ACC112 (cell line): ENCODE data around the gene ST8SIA1.
"Not testable (repeated sequence)": the region's sequence is repeated elsewhere in the genome, so short reads cannot be mapped to it uniquely, and the experiment has no call there.

Experiments used
- H2AFZ ChIP-seq: fragments of 200-600 bp; sonication (generic); one replicate; pipeline ENCODE4 v1.6.0; 2017; ENCODE audit warnings: antibody characterized with exemption, low read length; ENCODE audit not compliant: unreplicated experiment
- H3K27ac ChIP-seq: fragments of 200-600 bp; sonication (generic); 2 replicates; pipeline ENCODE4 v1.5.1; 2014; ENCODE audit warnings: low read depth, mild to moderate bottlenecking, antibody characterized with exemption, low read length, moderate library complexity
- H3K27me3 ChIP-seq: fragments of 200-600 bp; sonication (generic); 2 replicates; pipeline ENCODE4 v1.6.1; 2014; ENCODE audit warnings: mild to moderate bottlenecking, antibody characterized with exemption, low read length, moderate library complexity, mixed read lengths; ENCODE audit not compliant: insufficient read depth
- H3K36me3 ChIP-seq: fragments of 200-600 bp; sonication (generic); 2 replicates; pipeline ENCODE4 v1.6.1; 2016; ENCODE audit warnings: mild to moderate bottlenecking, antibody characterized with exemption, low read length, moderate library complexity, mixed read lengths; ENCODE audit not compliant: insufficient read depth
- H3K4me1 ChIP-seq: fragments of 200-600 bp; sonication (generic); one replicate; pipeline ENCODE4 v1.6.1; 2016; ENCODE audit warnings: low read length, mixed read lengths; ENCODE audit not compliant: insufficient read depth, unreplicated experiment, control insufficient read depth
- H3K4me3 ChIP-seq: fragments of 200-600 bp; sonication (generic); 2 replicates; pipeline ENCODE4 v1.5.1; 2014; ENCODE audit warnings: mild to moderate bottlenecking, low read depth, low read length
- H3K79me2 ChIP-seq: fragments of 200-600 bp; sonication (generic); one replicate; pipeline ENCODE4 v1.6.0; 2016; ENCODE audit warnings: low read length; ENCODE audit not compliant: control insufficient read depth, unreplicated experiment, insufficient read depth

Gene ST8SIA1

DNA sequence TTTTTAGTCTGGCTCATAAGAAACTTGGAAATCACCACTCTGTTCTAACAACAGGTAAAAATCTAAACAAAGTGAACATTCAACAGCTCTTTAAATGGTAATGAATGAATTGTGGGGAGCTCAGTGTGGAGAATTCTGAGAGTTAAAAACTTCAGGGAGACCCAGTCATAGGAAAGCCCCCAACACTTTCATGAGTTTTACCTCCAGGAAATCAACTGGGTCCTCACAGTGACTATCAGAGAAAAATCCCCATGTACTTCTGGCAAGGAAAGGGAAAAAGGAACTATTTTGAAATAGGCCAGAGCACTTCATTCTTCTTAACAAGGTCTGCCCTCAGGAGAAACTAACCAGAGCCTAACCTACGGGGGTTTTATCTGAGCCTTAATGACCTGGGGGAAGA lies 153.8 kb downstream of the ST8SIA1 start:
- Histone ChIP-seq H3K27me3 (no peaks in the 10 kb centered on the region), H3K4me3 (no peak overlapping the region), H3K27ac (no peak overlapping the region), H3K4me1 (no peaks in the 10 kb centered on the region), H3K79me2 (no peaks in the 10 kb centered on the region), H3K36me3 (no peaks in the 10 kb centered on the region), H2AFZ (no peak overlapping the region)

DNA sequence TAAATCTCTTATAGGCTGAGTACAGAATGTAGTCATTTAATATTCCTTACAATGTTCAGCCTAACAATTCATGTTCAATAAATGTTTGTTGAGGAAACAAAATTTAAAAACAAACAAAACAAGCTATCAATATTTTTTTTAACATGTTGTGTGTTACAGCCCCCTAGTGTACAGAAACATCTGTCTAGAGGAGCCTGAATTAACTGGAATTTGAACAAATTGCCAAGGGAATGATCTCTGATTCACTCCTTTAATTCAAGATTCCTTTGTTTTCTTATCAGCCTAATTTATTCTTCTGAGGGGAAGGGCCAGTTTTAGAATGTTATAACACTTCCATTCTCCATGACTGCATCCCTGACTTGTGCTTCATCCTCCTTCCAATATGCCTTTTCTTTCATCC lies 161.3 kb downstream of the ST8SIA1 start:
- Histone ChIP-seq H3K4me1 (no peaks in the 10 kb centered on the region), H3K79me2 (no peaks in the 10 kb centered on the region), H3K36me3 (no peaks in the 10 kb centered on the region), H3K27me3 (no peaks in the 10 kb centered on the region), H3K27ac (no peak overlapping the region), H2AFZ (no peak overlapping the region), H3K4me3 (no peak overlapping the region)

DNA sequence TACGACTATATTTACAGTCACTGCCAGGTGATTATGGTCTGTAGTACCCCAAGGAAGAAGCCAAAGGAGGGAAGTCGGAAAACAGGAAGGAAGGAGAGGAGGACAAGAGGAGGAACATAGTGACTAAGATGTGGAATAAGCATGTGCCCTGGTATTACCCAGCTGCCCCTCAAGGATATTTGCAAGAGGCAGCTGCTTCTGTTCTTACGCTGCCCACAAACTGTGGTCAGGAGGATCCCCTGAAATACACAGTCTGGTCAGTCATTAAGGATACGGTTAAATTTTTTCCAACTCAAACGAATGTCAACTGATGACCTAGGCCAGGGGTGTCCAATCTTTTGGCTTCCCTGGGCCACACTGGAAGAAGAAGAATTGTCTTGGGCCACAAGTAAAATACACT lies 162.0 kb downstream of the ST8SIA1 start:
- Histone ChIP-seq H3K4me1 (no peaks in the 10 kb centered on the region), H2AFZ (no peak overlapping the region), H3K36me3 (no peaks in the 10 kb centered on the region), H3K4me3 (no peak overlapping the region), H3K79me2 (no peaks in the 10 kb centered on the region), H3K27ac (no peak overlapping the region), H3K27me3 (no peaks in the 10 kb centered on the region)

- Histone ChIP-seq H3K4me1 (no peaks in the 10 kb centered on the region), H2AFZ (no peak overlapping the region), H3K27ac (no peak overlapping the region)
Observed at GRCh38 chr12:22169376-22169775, 165.1 kb downstream of the ST8SIA1 start.

DNA sequence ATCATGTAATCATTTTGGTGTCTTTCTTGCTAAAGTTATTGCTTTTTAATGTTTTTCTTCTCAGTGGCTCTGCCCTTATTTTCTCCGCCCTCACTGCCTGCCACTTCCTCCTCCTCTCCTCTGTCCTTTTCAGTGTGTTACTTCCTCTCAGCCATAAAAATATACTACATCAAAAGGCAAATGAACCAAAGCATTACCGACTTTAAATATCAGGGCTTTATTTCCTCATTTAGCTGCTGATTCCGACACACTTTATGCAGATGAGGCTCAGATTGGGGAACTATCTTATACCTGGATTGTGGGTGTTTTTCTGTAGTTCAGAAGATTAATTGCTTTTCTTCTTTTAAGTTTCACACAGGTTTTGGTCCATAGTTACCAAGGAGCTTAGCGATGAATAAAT lies 170.4 kb downstream of the ST8SIA1 start:
- H3K4me1 ChIP-seq, result no peaks in the 10 kb centered on the region
- no peaks in the 10 kb centered on the region for H3K36me3 ChIP-seq
- H3K27me3 ChIP-seq, result no peaks in the 10 kb centered on the region
- H3K27ac ChIP-seq, result no peak overlapping the region
- no peak overlapping the region for H2AFZ ChIP-seq
- H3K79me2 ChIP-seq, result no peaks in the 10 kb centered on the region
- no peak overlapping the region for H3K4me3 ChIP-seq

More at GRCh38 chr12:22169376-22169775, 165.1 kb downstream of the ST8SIA1 start:
- Histone ChIP-seq H3K4me3 (no peak overlapping the region), H3K79me2 (no peaks in the 10 kb centered on the region), H3K27me3 (no peaks in the 10 kb centered on the region), H3K36me3 (no peaks in the 10 kb centered on the region)

DNA sequence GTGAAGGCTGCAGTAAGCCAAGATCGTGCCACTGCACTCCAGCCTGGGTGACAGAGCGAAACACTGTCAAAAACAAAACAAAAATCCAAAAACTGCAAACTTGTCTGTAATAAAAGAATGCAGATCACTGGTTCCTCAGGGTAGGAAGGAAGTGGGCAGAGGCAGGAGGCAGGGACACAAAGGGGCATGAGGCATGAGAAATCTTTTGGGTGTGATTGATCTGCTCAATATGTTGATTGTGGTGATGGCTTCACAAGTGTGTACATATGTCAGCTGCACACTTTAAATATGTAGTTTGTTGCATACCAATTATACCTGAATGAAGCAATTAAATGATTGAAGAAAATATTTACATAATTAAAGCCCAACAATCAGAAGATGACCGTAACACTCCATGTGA lies 170.9 kb downstream of the ST8SIA1 start:
- Histone ChIP-seq H3K27ac (no peak overlapping the region), H3K4me3 (no peak overlapping the region), H2AFZ (no peak overlapping the region), H3K36me3 (no peaks in the 10 kb centered on the region), H3K79me2 (no peaks in the 10 kb centered on the region), H3K4me1 (no peaks in the 10 kb centered on the region), H3K27me3 (no peaks in the 10 kb centered on the region; the same call in 1 of the 2 replicates)

- Histone ChIP-seq H3K79me2 (no peaks in the 10 kb centered on the region), H3K36me3 (no peaks in the 10 kb centered on the region), H3K4me3 (no peak overlapping the region), H3K27ac (no peak overlapping the region), H2AFZ (no peak overlapping the region), H3K27me3 (peaks cover 5% of the 10 kb centered on the region), H3K4me1 (no peaks in the 10 kb centered on the region)
Observed at GRCh38 chr12:22160396-22161003, 174.0 kb downstream of the ST8SIA1 start.

- not testable (repeated sequence) for H3K79me2 ChIP-seq, H3K4me3 ChIP-seq, H2AFZ ChIP-seq, H3K4me1 ChIP-seq, H3K27ac ChIP-seq, H3K36me3 ChIP-seq
- H3K27me3 ChIP-seq, result peaks cover 16% of the 10 kb centered on the region
Observed at GRCh38 chr12:22149286-22149685, 185.2 kb downstream of the ST8SIA1 start.

- H3K79me2 ChIP-seq, H3K36me3 ChIP-seq, H3K27me3 ChIP-seq, H3K27ac ChIP-seq, H3K4me1 ChIP-seq, H2AFZ ChIP-seq, H3K4me3 ChIP-seq: not testable (repeated sequence)
Observed at GRCh38 chr12:22146686-22147085, 187.8 kb downstream of the ST8SIA1 start.
